ENCODE measurements around the gene ZNF750.

ZNF750 gene

GRCh38 chr17:82859431-82860403 is 19.9 kb upstream of the ZNF750 start:
- DNase-seq: no peak

GRCh38 chr17:82858376-82859126 is 18.7 kb upstream of the ZNF750 start:
- DNase-seq: no peak

- no peak for DNase-seq
These were observed 16.5 kb upstream of the ZNF750 start for GRCh38 chr17:82856361-82856760.

- no peak for DNase-seq
These were observed 14.4 kb upstream of the ZNF750 start for GRCh38 chr17:82854226-82854625.

- DNase-seq: no peak
These were observed 11.6 kb upstream of the ZNF750 start for GRCh38 chr17:82851381-82851780.

GRCh38 chr17:82849076-82849945 is 9.5 kb upstream of the ZNF750 start:
- DNase-seq: no peak

GRCh38 chr17:82848022-82848592 is 8.3 kb upstream of the ZNF750 start:
- no peak for DNase-seq

GRCh38 chr17:82846061-82846691 is 6.4 kb upstream of the ZNF750 start:
- DNase-seq: no peak

- no peak for DNase-seq
These were observed 5.5 kb upstream of the ZNF750 start for GRCh38 chr17:82845163-82845807.

GRCh38 chr17:82844796-82845162 is 5.0 kb upstream of the ZNF750 start:
- no peak for DNase-seq

- DNase-seq: no peak
These were observed 4.3 kb upstream of the ZNF750 start for GRCh38 chr17:82843904-82844680.

- no peak for DNase-seq
These were observed 2.2 kb upstream of the ZNF750 start for GRCh38 chr17:82841921-82842596.

GRCh38 chr17:82840431-82840831 is 609 bp upstream of the ZNF750 start:
- no peak for DNase-seq

- DNase-seq: no peak
These were observed 1.3 kb downstream of the ZNF750 start for GRCh38 chr17:82838386-82839063.

GRCh38 chr17:82837586-82838320 is 2.1 kb downstream of the ZNF750 start:
- no peak for DNase-seq

- DNase-seq: no peak
These were observed 2.9 kb downstream of the ZNF750 start for GRCh38 chr17:82836823-82837357.

- DNase-seq: no peak
These were observed 3.9 kb downstream of the ZNF750 start for GRCh38 chr17:82835766-82836512.

GRCh38 chr17:82835122-82835521 is 4.7 kb downstream of the ZNF750 start:
- no peak for DNase-seq
